ENCODE results near the gene LSM3.

DNA sequence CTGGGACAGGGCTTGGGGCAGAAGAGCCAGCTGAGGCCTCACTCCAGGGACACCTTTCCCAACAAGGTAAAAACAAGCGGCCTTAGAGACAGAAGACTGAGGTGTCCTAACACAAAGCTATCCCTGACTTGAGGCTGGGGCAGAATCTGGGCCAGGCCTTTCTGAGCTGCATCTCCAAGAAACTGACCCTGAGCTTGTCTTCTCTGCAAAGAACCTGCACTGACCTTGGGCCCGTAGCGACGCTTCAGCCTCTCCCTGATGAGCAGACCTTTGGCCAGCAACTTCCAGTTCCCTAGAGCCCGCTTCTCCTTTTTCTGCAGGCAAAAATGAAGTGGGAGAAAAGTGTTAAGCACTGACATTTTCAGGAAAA lies 31.6 kb upstream of the LSM3 start:
- TF ChIP-seq EZH2phosphoT487 (IDR thresholded peaks at IDR 0.05; ENCODE audit: borderline replicate concordance) (no peak), POLR2AphosphoS5 (IDR thresholded peaks at IDR 0.05; ENCODE audit: low read depth, low read length) (0 out of 2 replicates have a peak, but pooled peaks have one; percentile 1), JUND (IDR thresholded peaks at IDR 0.05) (no peak), CEBPB (IDR thresholded peaks at IDR 0.05; ENCODE audit: low read depth) (no peak), POLR2A (IDR thresholded peaks at IDR 0.05; ENCODE audit: borderline replicate concordance, extremely low read depth, insufficient read depth, insufficient read length) (no peak), SP1 (IDR thresholded peaks at IDR 0.05; ENCODE audit: low read depth) (no peak)

All from HCT116 (cell line).